CD4-positive, alpha-beta T cell treated with Interleukin-10 for 1 hour (primary cell): ENCODE data around the gene PTPRD.

Source experiments
- DNase-seq: peaks from one replicate; pipeline ENCODE4 v3.0.0-alpha.2; 2020

PTPRD gene

GRCh38 chr9:8800196-8800595 lies 1812.6 kb downstream of the PTPRD start:
- no peak for DNase-seq

- no peak for DNase-seq
Measured at GRCh38 chr9:8799615-8800014, 1813.2 kb downstream of the PTPRD start.

GRCh38 chr9:8799206-8799605 lies 1813.6 kb downstream of the PTPRD start:
- DNase-seq = no peak

- DNase-seq = no peak
Measured at GRCh38 chr9:8784838-8785237, 1828.0 kb downstream of the PTPRD start.

- DNase-seq = no peak
Measured at GRCh38 chr9:8783941-8784340, 1828.9 kb downstream of the PTPRD start.

- DNase-seq = no peak
Measured at GRCh38 chr9:8782237-8782636, 1830.6 kb downstream of the PTPRD start.

- no peak for DNase-seq
Measured at GRCh38 chr9:8781458-8781857, 1831.3 kb downstream of the PTPRD start.

GRCh38 chr9:8780386-8780785 lies 1832.4 kb downstream of the PTPRD start:
- no peak for DNase-seq

GRCh38 chr9:8779478-8779877 lies 1833.3 kb downstream of the PTPRD start:
- DNase-seq = no peak

GRCh38 chr9:8778356-8778755 lies 1834.4 kb downstream of the PTPRD start:
- DNase-seq = no peak

GRCh38 chr9:8772302-8772701 lies 1840.5 kb downstream of the PTPRD start:
- no peak for DNase-seq

- DNase-seq = no peak
Measured at GRCh38 chr9:8769153-8769552, 1843.6 kb downstream of the PTPRD start.

- DNase-seq = no peak
Measured at GRCh38 chr9:8766096-8766495, 1846.7 kb downstream of the PTPRD start.

GRCh38 chr9:8764051-8764450 lies 1848.8 kb downstream of the PTPRD start:
- no peak for DNase-seq

- DNase-seq = no peak
Measured at GRCh38 chr9:8762479-8763085, 1850.2 kb downstream of the PTPRD start.

- DNase-seq = no peak
Measured at GRCh38 chr9:8760000-8760767, 1852.6 kb downstream of the PTPRD start.

GRCh38 chr9:8757881-8758280 lies 1854.9 kb downstream of the PTPRD start:
- DNase-seq = no peak

GRCh38 chr9:8754751-8755150 lies 1858.1 kb downstream of the PTPRD start:
- no peak for DNase-seq

GRCh38 chr9:8751406-8751930 lies 1861.3 kb downstream of the PTPRD start:
- no peak for DNase-seq

GRCh38 chr9:8750639-8751051 lies 1862.2 kb downstream of the PTPRD start:
- no peak for DNase-seq

GRCh38 chr9:8745347-8745746 lies 1867.5 kb downstream of the PTPRD start:
- no peak for DNase-seq

GRCh38 chr9:8738945-8739344 lies 1873.9 kb downstream of the PTPRD start:
- DNase-seq = no peak

- DNase-seq = no peak
Measured at GRCh38 chr9:8736805-8737204, 1876.0 kb downstream of the PTPRD start.

GRCh38 chr9:8734760-8735159 lies 1878.0 kb downstream of the PTPRD start:
- no peak for DNase-seq
